ENCODE results near the gene TLN1. TPM values are rescaled to one million over a fixed set of nuclear protein-coding genes. Genes with fewer than 3 reads are reported as not detected.

TLN1 gene
- total RNA-seq, 2 donors from 2014 or later, result 177 to 196 TPM

DNA sequence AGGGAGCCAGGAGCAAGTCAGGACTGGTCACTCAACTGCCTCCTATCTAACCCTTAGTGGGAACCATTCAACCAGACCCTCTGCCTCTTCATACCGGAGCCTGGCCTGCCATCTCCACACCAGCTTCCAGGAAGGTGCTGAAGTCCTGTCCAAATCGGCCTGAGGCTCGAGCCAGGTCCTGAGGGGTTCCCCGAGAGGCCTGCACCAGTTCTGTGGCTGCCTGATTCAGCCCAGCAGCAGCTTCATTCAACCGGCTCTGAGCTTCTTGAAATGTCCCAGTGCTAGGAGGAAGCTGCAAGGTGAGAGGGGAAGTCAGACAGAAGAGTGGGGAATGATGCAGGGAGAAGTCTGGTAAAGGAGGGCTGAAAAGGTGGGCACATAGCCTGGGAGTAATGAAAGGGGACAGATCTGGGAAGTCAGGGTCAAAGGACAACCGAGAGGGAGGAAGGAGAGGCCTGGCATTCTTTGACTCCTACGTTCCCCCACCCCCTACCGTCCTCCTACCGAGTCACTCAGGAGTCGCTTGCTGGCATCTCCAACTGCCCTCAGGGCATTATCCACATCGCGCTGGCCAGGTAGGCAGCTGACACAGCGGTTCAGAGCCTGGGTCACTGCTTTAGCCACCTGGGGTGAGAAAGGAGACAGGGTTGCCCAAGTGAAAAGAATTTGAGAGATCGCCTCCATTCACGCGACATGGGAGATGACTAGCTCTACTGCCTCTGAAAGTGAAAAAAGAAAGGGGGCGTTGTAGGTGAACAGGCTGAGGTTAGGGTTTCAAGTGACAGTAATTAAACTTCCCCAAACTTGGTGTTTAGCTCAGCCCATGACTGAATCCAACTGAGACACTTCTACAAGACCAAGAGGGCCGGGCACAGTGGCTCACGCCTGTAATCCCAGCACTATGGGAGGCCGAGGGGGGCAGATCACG is 20.2 kb downstream of the TLN1 start:
- Histone ChIP-seq H3K36me3 (peaks cover 56% of the 10 kb centered on the region), H3K4me3 (no peak overlapping the region), H3K9me3 (no peaks in the 10 kb centered on the region), H3K27me3 (no peaks in the 10 kb centered on the region), H3K9ac (ENCODE audit: low read depth in 2 of 2, low read length in 2 of 2) (no peak overlapping the region), H3K4me1 (no peaks in the 10 kb centered on the region), H3K27ac (no peak overlapping the region)
- no peak for TF ChIP-seq CTCF (IDR thresholded peaks at IDR 0.05)
- no peak for DNase-seq
- intact Hi-C loops (cut with DNase I), result no loop called here

DNA sequence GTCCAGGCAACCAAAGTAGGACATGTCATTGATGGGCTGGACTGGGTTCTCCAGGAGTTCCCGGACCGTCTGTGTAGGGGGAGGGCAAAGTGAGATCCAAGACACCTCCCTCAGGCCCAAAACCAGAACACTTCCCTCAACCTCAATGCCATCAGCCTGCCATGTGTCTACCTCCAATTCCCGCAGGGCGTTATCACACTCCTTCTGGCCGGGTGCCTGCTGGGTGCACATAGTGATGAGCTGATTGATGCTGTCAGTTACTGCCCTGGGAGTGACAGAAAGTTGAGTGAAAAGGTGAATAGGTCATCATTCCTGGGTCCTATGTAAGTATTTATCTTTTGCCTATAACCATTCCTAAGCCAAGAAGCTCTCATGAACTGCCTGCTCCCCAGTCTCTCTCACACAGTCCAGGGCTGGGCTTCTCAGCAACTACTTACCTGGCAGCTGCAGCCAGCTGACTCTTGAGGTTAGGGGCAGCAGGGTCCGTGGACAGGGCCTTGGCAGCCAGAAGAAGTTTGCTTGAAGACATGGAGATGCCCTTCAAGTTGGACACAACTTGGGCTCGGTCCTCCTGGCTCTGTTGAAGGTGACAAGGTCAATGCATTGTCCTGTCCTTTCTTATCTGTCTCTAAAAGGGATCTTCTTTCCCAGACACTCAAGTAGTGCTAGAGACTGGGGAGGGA is 21.0 kb downstream of the TLN1 start:
- H3K27ac ChIP-seq, result no peak overlapping the region
- intact Hi-C loops (cut with DNase I), result no loop called here
- H3K9me3 ChIP-seq, result no peaks in the 10 kb centered on the region
- no peak for DNase-seq
- TF ChIP-seq CTCF (IDR thresholded peaks at IDR 0.05), result no peak
- H3K36me3 ChIP-seq, result peaks cover 64% of the 10 kb centered on the region
- no peak overlapping the region for H3K9ac ChIP-seq (ENCODE audit: low read depth in 2 of 2, low read length in 2 of 2)
- H3K4me3 ChIP-seq, result no peak overlapping the region
- H3K4me1 ChIP-seq, result no peaks in the 10 kb centered on the region
- H3K27me3 ChIP-seq, result no peaks in the 10 kb centered on the region

- Histone ChIP-seq H3K4me1 (no peaks in the 10 kb centered on the region), H3K4me3 (no peak overlapping the region), H3K27ac (no peak overlapping the region), H3K27me3 (no peaks in the 10 kb centered on the region), H3K36me3 (peaks cover 62% of the 10 kb centered on the region), H3K9me3 (no peaks in the 10 kb centered on the region), H3K9ac (ENCODE audit: low read depth in 2 of 2, low read length in 2 of 2) (no peak overlapping the region)
- no peak for DNase-seq
- TF ChIP-seq CTCF (IDR thresholded peaks at IDR 0.05), result no peak
- intact Hi-C loops (cut with DNase I), result no loop called here
These were observed 23.8 kb downstream of the TLN1 start for GRCh38 chr9:35708146-35708545.

GRCh38 chr9:35706951-35707350 is 25.0 kb downstream of the TLN1 start:
- Histone ChIP-seq H3K4me3 (no peak overlapping the region), H3K9me3 (no peaks in the 10 kb centered on the region), H3K27ac (no peak overlapping the region), H3K27me3 (no peaks in the 10 kb centered on the region), H3K4me1 (no peaks in the 10 kb centered on the region), H3K36me3 (peaks cover 65% of the 10 kb centered on the region), H3K9ac (ENCODE audit: low read depth in 2 of 2, low read length in 2 of 2) (no peak overlapping the region)
- intact Hi-C loops (cut with DNase I), result no loop called here
- TF ChIP-seq CTCF (IDR thresholded peaks at IDR 0.05), result no peak
- no peak for DNase-seq

- no peaks in the 10 kb centered on the region for H3K27me3 ChIP-seq
- no peaks in the 10 kb centered on the region for H3K4me1 ChIP-seq
- peaks cover 66% of the 10 kb centered on the region for H3K36me3 ChIP-seq
- H3K9me3 ChIP-seq, result no peaks in the 10 kb centered on the region
- no peak overlapping the region for H3K27ac ChIP-seq
- H3K9ac ChIP-seq (ENCODE audit: low read depth in 2 of 2, low read length in 2 of 2), result no peak overlapping the region
- no peak for DNase-seq
- no peak overlapping the region for H3K4me3 ChIP-seq
- TF ChIP-seq CTCF (IDR thresholded peaks at IDR 0.05), result no peak
- intact Hi-C loops (cut with DNase I), result no loop called here
These were observed 26.1 kb downstream of the TLN1 start for GRCh38 chr9:35705836-35706430.

Measured in colonic mucosa (tissue), 4 donors.